Measurements from ENCODE around the gene RABGEF1. TPM values are rescaled to one million over a fixed set of nuclear protein-coding genes. Genes with fewer than 3 reads are reported as not detected.
"Not testable (repeated sequence)": the region's sequence is repeated elsewhere in the genome, so short reads cannot be mapped to it uniquely, and the experiment has no call there.

The RABGEF1 gene
- total RNA-seq, 1 donor from 2014 or later = 26.8 TPM

- peaks cover 39% of the 10 kb centered on the region for H3K4me1 Mint-ChIP-seq (ENCODE audit: low read depth)
Measured at GRCh38 chr7:66776383-66776782, 35.9 kb downstream of the RABGEF1 start.

GRCh38 chr7:66776800-66777442, 36.4 kb downstream of the RABGEF1 start:
- TF ChIP-seq CTCF (IDR thresholded peaks at IDR 0.05) = no peak
- H3K36me3 Mint-ChIP-seq (ENCODE audit: low read depth) = peaks cover 33% of the 10 kb centered on the region
- H3K9me3 Mint-ChIP-seq (ENCODE audit: low read depth) = no peaks in the 10 kb centered on the region
- no peak for DNase-seq (ENCODE audit: low spot score)
- no peak overlapping the region for H3K4me3 Mint-ChIP-seq (ENCODE audit: unreplicated experiment)
- H3K4me1 Mint-ChIP-seq (ENCODE audit: low read depth) = peaks cover 39% of the 10 kb centered on the region
- H3K27ac Mint-ChIP-seq (ENCODE audit: unreplicated experiment) = no peak overlapping the region
- no peaks in the 10 kb centered on the region for H3K27me3 Mint-ChIP-seq (ENCODE audit: low read depth)

More at GRCh38 chr7:66776383-66776782, 35.9 kb downstream of the RABGEF1 start:
- DNase-seq (ENCODE audit: low spot score); H3K27ac Mint-ChIP-seq (ENCODE audit: unreplicated experiment); H3K27me3 Mint-ChIP-seq (ENCODE audit: low read depth); H3K9me3 Mint-ChIP-seq (ENCODE audit: low read depth); H3K4me3 Mint-ChIP-seq (ENCODE audit: unreplicated experiment): not testable (repeated sequence)
- peaks cover 32% of the 10 kb centered on the region for H3K36me3 Mint-ChIP-seq (ENCODE audit: low read depth)
- peak; percentile 28 for TF ChIP-seq CTCF (IDR thresholded peaks at IDR 0.05)

GRCh38 chr7:66778201-66778600, 37.7 kb downstream of the RABGEF1 start:
- TF ChIP-seq CTCF (IDR thresholded peaks at IDR 0.05) = no peak
- Mint-ChIP-seq H3K4me1 (ENCODE audit: low read depth) (peaks cover 42% of the 10 kb centered on the region), H3K27me3 (ENCODE audit: low read depth) (no peaks in the 10 kb centered on the region), H3K36me3 (ENCODE audit: low read depth) (peaks cover 35% of the 10 kb centered on the region), H3K9me3 (ENCODE audit: low read depth) (no peaks in the 10 kb centered on the region), H3K4me3 (ENCODE audit: unreplicated experiment) (no peak overlapping the region), H3K27ac (ENCODE audit: unreplicated experiment) (peak overlapping the region; percentile 73)
- DNase-seq (ENCODE audit: low spot score) = no peak

- H3K4me3 Mint-ChIP-seq (ENCODE audit: unreplicated experiment) = no peak overlapping the region
- no peaks in the 10 kb centered on the region for H3K27me3 Mint-ChIP-seq (ENCODE audit: low read depth)
- TF ChIP-seq CTCF (IDR thresholded peaks at IDR 0.05) = no peak
- H3K4me1 Mint-ChIP-seq (ENCODE audit: low read depth) = peaks cover 39% of the 10 kb centered on the region
- peaks cover 36% of the 10 kb centered on the region for H3K36me3 Mint-ChIP-seq (ENCODE audit: low read depth)
- H3K27ac Mint-ChIP-seq (ENCODE audit: unreplicated experiment) = peak overlapping the region; percentile 76
- no peaks in the 10 kb centered on the region for H3K9me3 Mint-ChIP-seq (ENCODE audit: low read depth)
- DNase-seq (ENCODE audit: low spot score) = no peak
Measured at GRCh38 chr7:66779669-66780409, 39.3 kb downstream of the RABGEF1 start.

GRCh38 chr7:66781408-66782090, 41.0 kb downstream of the RABGEF1 start:
- Mint-ChIP-seq H3K27ac (ENCODE audit: unreplicated experiment) (peak overlapping the region; percentile 20), H3K36me3 (ENCODE audit: low read depth) (peaks cover 34% of the 10 kb centered on the region), H3K4me1 (ENCODE audit: low read depth) (peaks cover 39% of the 10 kb centered on the region), H3K27me3 (ENCODE audit: low read depth) (no peaks in the 10 kb centered on the region), H3K9me3 (ENCODE audit: low read depth) (no peaks in the 10 kb centered on the region), H3K4me3 (ENCODE audit: unreplicated experiment) (no peak overlapping the region)
- no peak for TF ChIP-seq CTCF (IDR thresholded peaks at IDR 0.05)
- DNase-seq (ENCODE audit: low spot score) = no peak

GRCh38 chr7:66782875-66783274, 42.3 kb downstream of the RABGEF1 start:
- H3K4me3 Mint-ChIP-seq (ENCODE audit: unreplicated experiment); H3K27ac Mint-ChIP-seq (ENCODE audit: unreplicated experiment); H3K9me3 Mint-ChIP-seq (ENCODE audit: low read depth); H3K27me3 Mint-ChIP-seq (ENCODE audit: low read depth); DNase-seq (ENCODE audit: low spot score): not testable (repeated sequence)
- peaks cover 29% of the 10 kb centered on the region for H3K36me3 Mint-ChIP-seq (ENCODE audit: low read depth)
- H3K4me1 Mint-ChIP-seq (ENCODE audit: low read depth) = peaks cover 34% of the 10 kb centered on the region

- H3K4me1 Mint-ChIP-seq (ENCODE audit: low read depth) = peaks cover 25% of the 10 kb centered on the region
- peaks cover 27% of the 10 kb centered on the region for H3K36me3 Mint-ChIP-seq (ENCODE audit: low read depth)
- not testable (repeated sequence) for H3K9me3 Mint-ChIP-seq (ENCODE audit: low read depth); DNase-seq (ENCODE audit: low spot score); H3K4me3 Mint-ChIP-seq (ENCODE audit: unreplicated experiment); H3K27ac Mint-ChIP-seq (ENCODE audit: unreplicated experiment); H3K27me3 Mint-ChIP-seq (ENCODE audit: low read depth)
Measured at GRCh38 chr7:66783887-66784595, 43.5 kb downstream of the RABGEF1 start.

All from chondrocyte (in vitro differentiated cells).